Ishikawa (cell line): ENCODE results near the gene HLA-DOA.

ENCODE experiments used
- CEBPB ChIP-seq: IDR thresholded peaks from 2 replicates; pipeline ENCODE4 v1.6.1; 2012
- CREB1 ChIP-seq: IDR thresholded peaks from 2 replicates; pipeline ENCODE4 v1.6.1; 2012; ENCODE audit warnings: low read depth
- EGR1 ChIP-seq: IDR thresholded peaks from 2 replicates; pipeline ENCODE4 v1.6.1; 2012
- EP300 ChIP-seq: IDR thresholded peaks from 2 replicates; pipeline ENCODE4 v1.6.1; 2012; ENCODE audit warnings: borderline replicate concordance
- FOXM1 ChIP-seq: IDR thresholded peaks from 2 replicates; pipeline ENCODE4 v1.6.1; 2012; ENCODE audit warnings: low read depth, borderline replicate concordance
- MAX ChIP-seq: IDR thresholded peaks from 2 replicates; pipeline ENCODE4 v1.6.1; 2012
- NFIC ChIP-seq: IDR thresholded peaks from 2 replicates; pipeline ENCODE4 v1.6.1; 2012
- RAD21 ChIP-seq: IDR thresholded peaks from 2 replicates; pipeline ENCODE4 v1.6.1; 2012; ENCODE audit warnings: low read depth
- REST ChIP-seq: IDR thresholded peaks from 2 replicates; pipeline ENCODE4 v1.6.1; 2012; ENCODE audit warnings: low read depth, mild to moderate bottlenecking
- TAF1 ChIP-seq: IDR thresholded peaks from 2 replicates; pipeline ENCODE4 v1.6.1; 2012; ENCODE audit warnings: low read depth, mild to moderate bottlenecking
- TCF12 ChIP-seq: IDR thresholded peaks from 2 replicates; pipeline ENCODE4 v1.6.1; 2012; ENCODE audit warnings: low read depth
- TEAD4 ChIP-seq: IDR thresholded peaks from 2 replicates; pipeline ENCODE4 v1.6.1; 2012
- USF1 ChIP-seq: IDR thresholded peaks from 2 replicates; pipeline ENCODE4 v1.6.1; 2012
- YY1 ChIP-seq: IDR thresholded peaks from 2 replicates; pipeline ENCODE4 v1.6.1; 2012; ENCODE audit warnings: low read depth
- ZBTB7A ChIP-seq: IDR thresholded peaks from 2 replicates; pipeline ENCODE4 v1.6.1; 2012; ENCODE audit warnings: low read depth

HLA-DOA gene

GRCh38 chr6:33023536-33023935 lies 14.1 kb upstream of the HLA-DOA start:
- TF ChIP-seq ZBTB7A (no peak), CREB1 (no peak), FOXM1 (no peak), NFIC (no peak), RAD21 (no peak), TAF1 (no peak), USF1 (no peak), REST (no peak), EGR1 (no peak), EP300 (no peak), TCF12 (no peak), MAX (no peak), CEBPB (no peak), TEAD4 (no peak), YY1 (no peak)

GRCh38 chr6:33021917-33022316 lies 12.5 kb upstream of the HLA-DOA start:
- TF ChIP-seq MAX: no peak

GRCh38 chr6:33019372-33019771 lies 10.0 kb upstream of the HLA-DOA start:
- TF ChIP-seq NFIC: no peak
- no peak for TF ChIP-seq TEAD4
- no peak for TF ChIP-seq YY1
- no peak for TF ChIP-seq TAF1
- TF ChIP-seq FOXM1: no peak
- no peak for TF ChIP-seq RAD21
- no peak for TF ChIP-seq REST
- TF ChIP-seq USF1: no peak
- no peak for TF ChIP-seq CREB1
- no peak for TF ChIP-seq EGR1
- TF ChIP-seq ZBTB7A: no peak
- TF ChIP-seq EP300: no peak
- TF ChIP-seq CEBPB: no peak

GRCh38 chr6:33018904-33019303 lies 9.5 kb upstream of the HLA-DOA start:
- TF ChIP-seq RAD21: no peak
- TF ChIP-seq TAF1: no peak
- TF ChIP-seq REST: no peak

GRCh38 chr6:33018418-33018817 lies 9.0 kb upstream of the HLA-DOA start:
- no peak for TF ChIP-seq CEBPB
- no peak for TF ChIP-seq EP300
- no peak for TF ChIP-seq MAX
- no peak for TF ChIP-seq TAF1
- no peak for TF ChIP-seq CREB1
- no peak for TF ChIP-seq USF1
- no peak for TF ChIP-seq ZBTB7A
- TF ChIP-seq RAD21: no peak
- no peak for TF ChIP-seq NFIC
- TF ChIP-seq REST: no peak
- TF ChIP-seq EGR1: no peak
- TF ChIP-seq FOXM1: no peak
- no peak for TF ChIP-seq TEAD4
- TF ChIP-seq YY1: no peak
- TF ChIP-seq TCF12: no peak
